Neutrophil (primary cell): ENCODE measurements around the gene KDM4B.

Source experiments
- H3K27ac ChIP-seq: fragments of 200-600 bp; sonication (generic); 2 replicates; pipeline ENCODE4 v1.5.1; 2016; ENCODE audit warnings: mild to moderate bottlenecking, moderate library complexity
- H3K27me3 ChIP-seq: fragments of 200-600 bp; sonication (generic); 2 replicates; pipeline ENCODE4 v1.6.0; 2016; ENCODE audit warnings: mild to moderate bottlenecking
- H3K36me3 ChIP-seq: fragments of 200-600 bp; sonication (generic); 2 replicates; pipeline ENCODE4 v1.5.1; 2017
- H3K4me1 ChIP-seq, 2 experiments: fragments of 200-600 bp in 1 of 2; sonication (generic) in 1 of 2; 1 replicate in 1 of 2; 2 replicates in 1 of 2; pipeline versions ENCODE4 v1.5.1 to v1.6.1; 2013 to 2016; ENCODE audit warnings: low read depth in 1 of 2, low read length in 1 of 2, mild to moderate bottlenecking in 1 of 2, moderate library complexity in 1 of 2; ENCODE audit not compliant: control insufficient read depth in 1 of 2, insufficient read depth in 1 of 2
- H3K4me3 ChIP-seq, 2 experiments: fragments of 200-600 bp in 1 of 2; sonication (generic) in 1 of 2; 1 replicate in 1 of 2; 2 replicates in 1 of 2; pipeline ENCODE4 v1.5.1; 2013 to 2016; ENCODE audit warnings: low read depth in 1 of 2, low read length in 1 of 2, mild to moderate bottlenecking in 1 of 2, moderate library complexity in 1 of 2
- H3K9me3 ChIP-seq: fragments of 200-600 bp; sonication (generic); 2 replicates; pipeline ENCODE4 v1.5.1; 2016
- TF ChIP-seq, protein P1 (sequence below): fragments of 200-600 bp; sonication (generic); IDR thresholded peaks from 2 replicates; pipeline ENCODE4 v1.5.1; 2016; ENCODE audit warnings: antibody characterized with exemption

KDM4B gene

DNA sequence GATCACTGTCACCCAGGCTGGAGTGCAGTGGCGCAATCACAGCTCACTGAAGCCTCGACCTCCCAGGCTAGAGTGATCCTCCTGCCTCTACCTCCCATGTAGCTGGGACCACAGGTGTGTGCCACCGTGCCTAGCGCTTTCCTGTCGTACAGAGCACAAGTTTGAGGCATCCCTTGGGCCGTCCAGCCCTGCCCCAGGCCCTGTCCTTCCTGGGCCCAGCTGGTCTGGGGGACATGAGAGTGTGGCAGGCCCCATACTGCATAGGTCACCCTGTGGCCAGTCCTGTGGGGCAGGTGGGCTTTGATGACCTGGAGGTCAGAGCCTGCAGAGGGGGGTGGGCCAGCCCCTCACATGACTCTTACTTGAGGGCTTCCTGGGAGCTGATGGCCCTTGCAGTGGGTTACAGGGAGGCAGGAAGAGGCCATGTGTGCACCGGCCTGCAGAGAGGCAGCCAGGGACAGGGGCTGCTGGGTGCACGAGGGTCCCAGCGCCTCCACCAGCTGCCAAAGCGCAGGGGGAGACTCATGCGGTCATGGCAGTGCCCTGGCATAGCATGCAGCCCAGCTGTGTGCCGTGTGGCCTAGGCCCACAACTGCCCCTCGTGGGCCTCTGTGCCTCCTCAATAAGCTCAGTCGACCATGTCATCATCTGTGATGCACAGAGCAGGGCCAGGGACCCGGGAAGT, 61.4 kb downstream of the KDM4B start:
- peak overlapping the region; percentile 7 for H3K27ac ChIP-seq
- H3K4me1 ChIP-seq = peaks cover 5 to 13% of the 10 kb centered on the region in 2 experiments
- H3K36me3 ChIP-seq = peaks cover 46% of the 10 kb centered on the region
- H3K9me3 ChIP-seq = no peaks in the 10 kb centered on the region
- H3K4me3 ChIP-seq = no peak overlapping the region
- TF ChIP-seq, protein P1, sequence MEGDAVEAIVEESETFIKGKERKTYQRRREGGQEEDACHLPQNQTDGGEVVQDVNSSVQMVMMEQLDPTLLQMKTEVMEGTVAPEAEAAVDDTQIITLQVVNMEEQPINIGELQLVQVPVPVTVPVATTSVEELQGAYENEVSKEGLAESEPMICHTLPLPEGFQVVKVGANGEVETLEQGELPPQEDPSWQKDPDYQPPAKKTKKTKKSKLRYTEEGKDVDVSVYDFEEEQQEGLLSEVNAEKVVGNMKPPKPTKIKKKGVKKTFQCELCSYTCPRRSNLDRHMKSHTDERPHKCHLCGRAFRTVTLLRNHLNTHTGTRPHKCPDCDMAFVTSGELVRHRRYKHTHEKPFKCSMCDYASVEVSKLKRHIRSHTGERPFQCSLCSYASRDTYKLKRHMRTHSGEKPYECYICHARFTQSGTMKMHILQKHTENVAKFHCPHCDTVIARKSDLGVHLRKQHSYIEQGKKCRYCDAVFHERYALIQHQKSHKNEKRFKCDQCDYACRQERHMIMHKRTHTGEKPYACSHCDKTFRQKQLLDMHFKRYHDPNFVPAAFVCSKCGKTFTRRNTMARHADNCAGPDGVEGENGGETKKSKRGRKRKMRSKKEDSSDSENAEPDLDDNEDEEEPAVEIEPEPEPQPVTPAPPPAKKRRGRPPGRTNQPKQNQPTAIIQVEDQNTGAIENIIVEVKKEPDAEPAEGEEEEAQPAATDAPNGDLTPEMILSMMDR = no peak
- no peaks in the 10 kb centered on the region for H3K27me3 ChIP-seq

DNA sequence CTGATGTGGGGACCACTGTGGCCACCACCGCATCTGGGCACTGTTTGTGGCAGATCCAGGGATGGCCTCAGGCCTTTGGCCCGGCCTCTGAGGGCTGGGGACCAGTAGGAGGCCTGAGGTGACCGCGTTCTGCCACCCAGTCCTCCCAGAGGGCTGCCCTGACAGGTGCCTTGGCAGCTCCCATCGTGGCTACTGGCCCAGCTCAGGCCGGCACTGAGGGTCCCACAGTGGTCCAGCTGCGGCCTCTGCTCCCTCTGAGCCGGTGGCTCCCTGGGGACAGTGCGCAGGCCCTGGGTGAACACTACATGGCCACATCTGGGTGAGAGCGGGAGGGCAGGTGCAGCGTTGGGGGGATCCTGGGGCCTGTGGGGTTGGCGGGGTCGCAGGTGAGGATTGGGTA, 61.9 kb downstream of the KDM4B start:
- Histone ChIP-seq H3K4me1 (peaks cover 5 to 13% of the 10 kb centered on the region in 2 experiments), H3K27me3 (no peaks in the 10 kb centered on the region)

DNA sequence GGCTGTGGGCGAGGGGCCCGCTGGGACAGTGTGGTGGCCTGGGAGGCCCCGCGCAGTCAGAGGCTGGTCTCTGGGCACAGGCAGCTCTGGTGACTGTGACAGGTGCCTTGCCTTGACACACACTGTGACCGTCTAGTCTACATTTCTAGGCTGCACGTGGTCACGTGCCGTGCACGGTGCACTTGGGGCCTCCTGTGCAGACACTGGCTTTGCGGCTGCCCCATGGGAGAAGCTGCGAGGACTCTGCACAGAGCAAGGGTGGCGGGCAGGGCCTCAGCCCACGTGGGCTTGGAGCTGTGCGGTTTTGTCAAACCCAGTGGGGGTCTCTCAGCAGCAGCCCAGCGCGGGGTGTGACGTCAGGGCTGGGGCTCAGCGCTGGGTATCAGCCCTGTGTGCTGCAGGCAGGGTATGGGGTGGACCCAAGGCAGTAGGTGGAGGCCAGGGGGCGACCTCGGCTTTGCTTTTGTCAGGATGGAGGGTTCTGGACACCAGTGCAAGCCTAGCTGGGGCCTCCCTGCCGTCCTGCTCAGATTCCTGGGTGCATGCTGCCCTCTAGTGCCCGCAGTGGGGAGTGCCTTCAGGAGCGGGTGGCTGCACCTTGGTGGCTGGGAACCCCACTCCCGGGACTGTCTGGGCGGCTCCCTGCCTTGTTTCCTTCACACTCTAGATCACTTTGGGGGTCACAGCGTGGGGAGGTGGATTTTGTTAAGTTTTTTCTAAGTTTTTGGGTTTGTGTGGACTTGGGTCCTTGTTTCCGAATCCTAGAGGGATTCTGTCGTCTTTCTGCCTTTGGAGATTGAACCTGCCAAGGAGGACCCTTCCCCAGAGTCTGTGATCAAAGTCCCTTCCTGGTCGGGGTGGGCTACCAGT, 62.6 kb downstream of the KDM4B start:
- Histone ChIP-seq H3K27ac (peak overlapping the region; percentile 7), H3K36me3 (peaks cover 58% of the 10 kb centered on the region), H3K27me3 (no peaks in the 10 kb centered on the region), H3K4me3 (no peak overlapping the region), H3K4me1 (peaks cover 5 to 13% of the 10 kb centered on the region in 2 experiments), H3K9me3 (no peaks in the 10 kb centered on the region)
- TF ChIP-seq, protein P1 = peak; percentile 87

More for the DNA sequence above, 61.9 kb downstream of the KDM4B start:
- Histone ChIP-seq H3K36me3 (peaks cover 52% of the 10 kb centered on the region), H3K4me3 (no peak overlapping the region), H3K27ac (peak overlapping the region; percentile 7), H3K9me3 (no peaks in the 10 kb centered on the region)
- TF ChIP-seq, protein P1 = no peak

DNA sequence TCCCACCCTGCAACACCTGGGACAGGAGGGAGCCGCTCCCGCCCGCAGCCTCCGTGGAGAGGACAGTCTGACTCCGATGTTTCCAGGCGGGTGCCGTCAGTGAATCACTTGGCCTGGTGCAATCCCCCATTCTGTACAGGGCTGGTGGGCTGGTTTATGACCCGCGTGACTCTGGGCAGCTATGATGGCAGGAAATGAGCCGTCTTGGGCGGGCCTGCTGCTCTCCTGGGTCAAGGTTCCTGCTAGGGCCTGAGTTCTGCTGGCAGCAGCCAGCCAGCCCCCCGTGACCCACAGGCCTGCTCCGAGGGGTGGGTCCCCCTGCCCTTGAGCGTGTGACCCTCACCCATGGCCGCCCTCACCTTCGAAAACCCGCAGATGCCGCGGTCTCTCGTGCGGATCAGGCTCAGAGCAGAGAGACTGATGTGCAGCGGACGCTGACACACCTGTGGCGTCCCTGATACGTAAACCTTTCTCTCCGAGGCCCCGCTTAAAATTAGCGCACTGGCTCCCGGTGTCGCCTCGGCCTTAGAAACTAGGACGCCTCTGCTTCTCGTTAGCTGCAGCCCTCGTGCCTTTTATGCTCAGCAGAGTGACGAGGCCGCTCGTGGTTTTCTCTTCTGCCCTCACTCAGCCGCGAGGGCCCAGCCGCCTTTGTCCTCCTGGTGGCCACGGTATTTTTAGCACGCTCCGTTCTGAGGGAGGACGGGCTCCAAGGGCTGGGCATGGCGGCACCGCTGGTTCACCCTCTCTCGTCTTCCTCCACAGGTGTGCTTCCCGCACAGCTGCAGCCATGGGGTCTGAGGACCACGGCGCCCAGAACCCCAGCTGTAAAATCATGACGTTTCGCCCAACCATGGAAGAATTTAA, 63.4 kb downstream of the KDM4B start:
- H3K36me3 ChIP-seq = peaks cover 66% of the 10 kb centered on the region
- H3K9me3 ChIP-seq = no peaks in the 10 kb centered on the region
- H3K4me1 ChIP-seq = peaks cover under 1 to 8% of the 10 kb centered on the region in 2 experiments
- no peaks in the 10 kb centered on the region for H3K27me3 ChIP-seq
- no peak overlapping the region for H3K4me3 ChIP-seq
- H3K27ac ChIP-seq = no peak overlapping the region
- TF ChIP-seq, protein P1 = no peak

DNA sequence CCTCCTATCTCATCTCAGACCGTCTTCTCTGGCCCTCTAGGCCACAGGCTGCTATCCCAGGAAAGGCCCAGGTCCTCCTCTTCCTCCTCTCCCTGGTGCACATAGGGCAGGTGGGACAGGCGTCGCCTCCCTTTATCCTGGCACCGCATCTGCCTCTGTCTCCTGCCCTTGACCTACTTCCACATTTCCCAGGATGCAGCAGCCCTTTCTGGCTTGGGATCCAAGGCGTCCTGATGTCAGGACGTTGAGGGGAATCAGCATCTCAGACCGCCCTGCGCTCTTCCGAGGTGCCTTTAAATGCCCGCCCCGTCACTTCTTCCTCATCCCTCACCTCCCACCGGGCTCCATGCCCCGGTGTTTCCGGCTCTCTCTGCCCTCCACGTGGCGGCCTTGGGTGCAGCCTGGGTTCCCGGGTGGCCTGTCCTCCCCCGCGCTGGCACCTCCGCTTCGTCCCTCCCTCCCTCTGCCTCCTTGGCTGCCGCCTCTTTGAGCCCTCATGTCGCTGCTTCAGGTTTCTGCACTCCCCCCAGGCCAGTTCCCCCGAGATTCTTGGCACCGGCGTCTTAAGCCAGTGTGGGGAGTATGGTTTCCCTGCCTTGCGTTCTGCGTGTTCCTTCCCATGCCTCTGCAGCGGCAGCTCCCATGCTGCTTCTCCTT, 66.3 kb downstream of the KDM4B start:
- Histone ChIP-seq H3K4me3 (no peak overlapping the region), H3K36me3 (peaks cover 87% of the 10 kb centered on the region), H3K4me1 (peaks cover 9 to 18% of the 10 kb centered on the region in 2 experiments), H3K27me3 (no peaks in the 10 kb centered on the region), H3K27ac (no peak overlapping the region), H3K9me3 (no peaks in the 10 kb centered on the region)
- TF ChIP-seq, protein P1 = no peak
